Neural cell (in vitro differentiated cells): ENCODE measurements around the gene PANK1. TPM values are rescaled to one million over a fixed set of nuclear protein-coding genes. Genes with fewer than 3 reads are reported as not detected.

ENCODE experiments used
- H2AFZ ChIP-seq: fragments of 200-600, 300-800 bp; sonication (generic), shearing (Covaris generic); 2 replicates; pipeline ENCODE4 v1.6.0; 2014; ENCODE audit warnings: low read depth, mild to moderate bottlenecking, antibody characterized with exemption, low read length, moderate library complexity
- H3F3A ChIP-seq: fragments of 200-600 bp; shearing (Covaris generic); 2 replicates; pipeline ENCODE4 v1.6.1; 2016; ENCODE audit warnings: mild to moderate bottlenecking, moderate library complexity, mixed read lengths, antibody characterized with exemption, low read length; ENCODE audit not compliant: insufficient read depth, poor library complexity, severe bottlenecking
- H3K27ac ChIP-seq: fragments of 200-600, 300-800 bp; sonication (generic), shearing (Covaris generic); 2 replicates; pipeline ENCODE4 v1.5.1; 2014; ENCODE audit warnings: mild to moderate bottlenecking, low read length, moderate library complexity
- H3K27me3 ChIP-seq: fragments of 300-800, 200-600 bp; sonication (generic), shearing (Covaris generic); 2 replicates; pipeline ENCODE4 v1.6.0; 2014; ENCODE audit warnings: mild to moderate bottlenecking, low read depth, low read length, moderate library complexity; ENCODE audit not compliant: insufficient read depth
- H3K36me3 ChIP-seq: fragments of 300-800, 200-600 bp; sonication (generic), shearing (Covaris generic); 2 replicates; pipeline ENCODE4 v1.5.1; 2014; ENCODE audit warnings: mild to moderate bottlenecking, antibody characterized with exemption, low read length, moderate library complexity; ENCODE audit not compliant: insufficient read depth
- H3K4me2 ChIP-seq: fragments of 300-800, 200-600 bp; sonication (generic), shearing (Covaris generic); 2 replicates; pipeline ENCODE4 v1.6.0; 2014; ENCODE audit warnings: mild to moderate bottlenecking, low read length
- H3K4me3 ChIP-seq: fragments of 300-800, 200-600 bp; sonication (generic), shearing (Covaris generic); 2 replicates; pipeline ENCODE4 v1.5.1; 2014; ENCODE audit warnings: mild to moderate bottlenecking, low read length, moderate library complexity
- H3K79me2 ChIP-seq: fragments of 200-600 bp; shearing (Covaris generic); replicated peaks from 2 replicates; pipeline ENCODE4 v1.6.0; 2014; ENCODE audit warnings: mild to moderate bottlenecking, low read length, moderate library complexity; ENCODE audit not compliant: insufficient read depth
- H3K9ac ChIP-seq: fragments of 300-800, 200-600 bp; sonication (generic), shearing (Covaris generic); 2 replicates; pipeline ENCODE4 v1.6.1; 2016; ENCODE audit warnings: mild to moderate bottlenecking, low read length, mixed read lengths
- H3K9me2 ChIP-seq: fragments of 200-600 bp; shearing (Covaris generic); 2 replicates; pipeline ENCODE4 v1.6.1; 2016; ENCODE audit warnings: mild to moderate bottlenecking, low read length, mixed read lengths; ENCODE audit not compliant: insufficient read depth
- H3K9me3 ChIP-seq: fragments of 200-600, 300-800 bp; sonication (generic), shearing (Covaris generic); 2 replicates; pipeline ENCODE4 v1.6.1; 2016; ENCODE audit warnings: mild to moderate bottlenecking, mixed run types, low read length, moderate library complexity, mixed read lengths
- H4K20me1 ChIP-seq: fragments of 200-600 bp; shearing (Covaris generic); 2 replicates; pipeline ENCODE4 v1.6.1; 2016; ENCODE audit warnings: mild to moderate bottlenecking, mixed run types; ENCODE audit not compliant: insufficient read depth
- CTCF ChIP-seq: fragments of 450-650 bp; IDR thresholded peaks from 2 replicates; pipeline ENCODE4 v1.5.1; 2014; ENCODE audit warnings: antibody characterized with exemption, mild to moderate bottlenecking, moderate library complexity; ENCODE audit not compliant: poor library complexity, severe bottlenecking
- EP300 ChIP-seq: fragments of 450-650 bp; conservative IDR thresholded peaks from 2 replicates; pipeline ENCODE4 v1.6.1; 2014; ENCODE audit warnings: antibody characterized with exemption, mild to moderate bottlenecking, moderate library complexity; ENCODE audit not compliant: poor library complexity, severe bottlenecking
- EZH2 ChIP-seq: fragments of 200-600, 300-800 bp; shearing (Covaris generic), sonication (generic); IDR thresholded peaks from 2 replicates; pipeline ENCODE4 v1.6.1; 2014; ENCODE audit warnings: antibody characterized with exemption, low read length, borderline replicate concordance, mild to moderate bottlenecking; ENCODE audit not compliant: insufficient read depth, poor library complexity, severe bottlenecking
- MXI1 ChIP-seq: fragments of 450-650 bp; conservative IDR thresholded peaks from 2 replicates; pipeline ENCODE4 v1.6.1; 2014; ENCODE audit warnings: antibody characterized with exemption, mild to moderate bottlenecking; ENCODE audit not compliant: poor library complexity, severe bottlenecking
- POLR2AphosphoS5 ChIP-seq: IDR thresholded peaks from 2 replicates; pipeline ENCODE4 v1.6.1; 2012
- RAD21 ChIP-seq: fragments of 450-650 bp; conservative IDR thresholded peaks from 2 replicates; pipeline ENCODE4 v1.6.1; 2014; ENCODE audit warnings: antibody characterized with exemption, mild to moderate bottlenecking, moderate library complexity
- REST ChIP-seq: IDR thresholded peaks from 2 replicates; pipeline ENCODE4 v1.6.1; 2012; ENCODE audit warnings: borderline replicate concordance
- SMC3 ChIP-seq: fragments of 450-650 bp; conservative IDR thresholded peaks from 2 replicates; pipeline ENCODE4 v1.6.1; 2014; ENCODE audit warnings: antibody characterized with exemption, mild to moderate bottlenecking, moderate library complexity; ENCODE audit not compliant: poor library complexity
- TAF1 ChIP-seq: IDR thresholded peaks from 2 replicates; pipeline ENCODE4 v1.6.1; 2012; ENCODE audit warnings: low read depth
- polyA plus RNA-seq: library from polyadenylated mRNA; depleted of rRNA; stranded (reverse); fragments of >200 nt; gene quantifications from 2 replicates; pipeline ENCODE4 v1.2.3, GENCODE V29; 2014

Gene PANK1
- polyA plus RNA-seq, 1 donor from 2014 or later, result 15.4 TPM

GRCh38 chr10:89668386-89669071, 23.5 kb upstream of the PANK1 start:
- Histone ChIP-seq H3K27me3 (no peaks in the 10 kb centered on the region), H3K9me2 (no peaks in the 10 kb centered on the region), H3K9me3 (no peaks in the 10 kb centered on the region), H3K4me2 (no peak overlapping the region), H3K27ac (no peak overlapping the region), H3K36me3 (no peaks in the 10 kb centered on the region), H2AFZ (no peak overlapping the region), H3K9ac (no peak overlapping the region), H3K79me2 (no peaks in the 10 kb centered on the region), H3F3A (no peaks in the 10 kb centered on the region), H4K20me1 (no peaks in the 10 kb centered on the region), H3K4me3 (no peak overlapping the region)
- TF ChIP-seq EP300, result no peak
- TF ChIP-seq MXI1, result no peak
- no peak for TF ChIP-seq POLR2AphosphoS5
- no peak for TF ChIP-seq TAF1
- TF ChIP-seq CTCF, result no peak
- no peak for TF ChIP-seq SMC3
- no peak for TF ChIP-seq REST
- TF ChIP-seq RAD21, result no peak
- no peak for TF ChIP-seq EZH2

GRCh38 chr10:89666138-89666537, 21.1 kb upstream of the PANK1 start:
- no peaks in the 10 kb centered on the region for H4K20me1 ChIP-seq
- no peak overlapping the region for H3K4me3 ChIP-seq
- H3K9me3 ChIP-seq, result no peaks in the 10 kb centered on the region
- no peaks in the 10 kb centered on the region for H3F3A ChIP-seq
- no peak overlapping the region for H3K4me2 ChIP-seq
- H2AFZ ChIP-seq, result no peak overlapping the region
- H3K9me2 ChIP-seq, result no peaks in the 10 kb centered on the region
- H3K36me3 ChIP-seq, result no peaks in the 10 kb centered on the region
- H3K27ac ChIP-seq, result no peak overlapping the region
- H3K9ac ChIP-seq, result no peak overlapping the region
- H3K27me3 ChIP-seq, result no peaks in the 10 kb centered on the region
- H3K79me2 ChIP-seq, result no peaks in the 10 kb centered on the region
- TF ChIP-seq EZH2, result no peak
- no peak for TF ChIP-seq TAF1
- no peak for TF ChIP-seq POLR2AphosphoS5
- TF ChIP-seq MXI1, result no peak
- TF ChIP-seq RAD21, result no peak
- TF ChIP-seq REST, result no peak
- TF ChIP-seq EP300, result no peak
- no peak for TF ChIP-seq SMC3
- no peak for TF ChIP-seq CTCF
